Neural cell (in vitro differentiated cells): ENCODE data around the gene EPHX1. TPM values are rescaled to one million over a fixed set of nuclear protein-coding genes. Genes with fewer than 3 reads are reported as not detected.

Experiments used
- H2AFZ ChIP-seq: fragments of 200-600, 300-800 bp; sonication (generic), shearing (Covaris generic); 2 replicates; pipeline ENCODE4 v1.6.0; 2014; ENCODE audit warnings: low read depth, mild to moderate bottlenecking, antibody characterized with exemption, low read length, moderate library complexity
- H3F3A ChIP-seq: fragments of 200-600 bp; shearing (Covaris generic); 2 replicates; pipeline ENCODE4 v1.6.1; 2016; ENCODE audit warnings: mild to moderate bottlenecking, moderate library complexity, mixed read lengths, antibody characterized with exemption, low read length; ENCODE audit not compliant: insufficient read depth, poor library complexity, severe bottlenecking
- H3K27ac ChIP-seq: fragments of 200-600, 300-800 bp; sonication (generic), shearing (Covaris generic); 2 replicates; pipeline ENCODE4 v1.5.1; 2014; ENCODE audit warnings: mild to moderate bottlenecking, low read length, moderate library complexity
- H3K27me3 ChIP-seq: fragments of 300-800, 200-600 bp; sonication (generic), shearing (Covaris generic); 2 replicates; pipeline ENCODE4 v1.6.0; 2014; ENCODE audit warnings: mild to moderate bottlenecking, low read depth, low read length, moderate library complexity; ENCODE audit not compliant: insufficient read depth
- H3K36me3 ChIP-seq: fragments of 300-800, 200-600 bp; sonication (generic), shearing (Covaris generic); 2 replicates; pipeline ENCODE4 v1.5.1; 2014; ENCODE audit warnings: mild to moderate bottlenecking, antibody characterized with exemption, low read length, moderate library complexity; ENCODE audit not compliant: insufficient read depth
- H3K4me2 ChIP-seq: fragments of 300-800, 200-600 bp; sonication (generic), shearing (Covaris generic); 2 replicates; pipeline ENCODE4 v1.6.0; 2014; ENCODE audit warnings: mild to moderate bottlenecking, low read length
- H3K4me3 ChIP-seq: fragments of 300-800, 200-600 bp; sonication (generic), shearing (Covaris generic); 2 replicates; pipeline ENCODE4 v1.5.1; 2014; ENCODE audit warnings: mild to moderate bottlenecking, low read length, moderate library complexity
- H3K79me2 ChIP-seq: fragments of 200-600 bp; shearing (Covaris generic); replicated peaks from 2 replicates; pipeline ENCODE4 v1.6.0; 2014; ENCODE audit warnings: mild to moderate bottlenecking, low read length, moderate library complexity; ENCODE audit not compliant: insufficient read depth
- H3K9ac ChIP-seq: fragments of 300-800, 200-600 bp; sonication (generic), shearing (Covaris generic); 2 replicates; pipeline ENCODE4 v1.6.1; 2016; ENCODE audit warnings: mild to moderate bottlenecking, low read length, mixed read lengths
- H3K9me2 ChIP-seq: fragments of 200-600 bp; shearing (Covaris generic); 2 replicates; pipeline ENCODE4 v1.6.1; 2016; ENCODE audit warnings: mild to moderate bottlenecking, low read length, mixed read lengths; ENCODE audit not compliant: insufficient read depth
- H3K9me3 ChIP-seq: fragments of 200-600, 300-800 bp; sonication (generic), shearing (Covaris generic); 2 replicates; pipeline ENCODE4 v1.6.1; 2016; ENCODE audit warnings: mild to moderate bottlenecking, mixed run types, low read length, moderate library complexity, mixed read lengths
- H4K20me1 ChIP-seq: fragments of 200-600 bp; shearing (Covaris generic); 2 replicates; pipeline ENCODE4 v1.6.1; 2016; ENCODE audit warnings: mild to moderate bottlenecking, mixed run types; ENCODE audit not compliant: insufficient read depth
- CTCF ChIP-seq: fragments of 450-650 bp; IDR thresholded peaks from 2 replicates; pipeline ENCODE4 v1.5.1; 2014; ENCODE audit warnings: antibody characterized with exemption, mild to moderate bottlenecking, moderate library complexity; ENCODE audit not compliant: poor library complexity, severe bottlenecking
- EP300 ChIP-seq: fragments of 450-650 bp; conservative IDR thresholded peaks from 2 replicates; pipeline ENCODE4 v1.6.1; 2014; ENCODE audit warnings: antibody characterized with exemption, mild to moderate bottlenecking, moderate library complexity; ENCODE audit not compliant: poor library complexity, severe bottlenecking
- EZH2 ChIP-seq: fragments of 200-600, 300-800 bp; shearing (Covaris generic), sonication (generic); IDR thresholded peaks from 2 replicates; pipeline ENCODE4 v1.6.1; 2014; ENCODE audit warnings: antibody characterized with exemption, low read length, borderline replicate concordance, mild to moderate bottlenecking; ENCODE audit not compliant: insufficient read depth, poor library complexity, severe bottlenecking
- MXI1 ChIP-seq: fragments of 450-650 bp; conservative IDR thresholded peaks from 2 replicates; pipeline ENCODE4 v1.6.1; 2014; ENCODE audit warnings: antibody characterized with exemption, mild to moderate bottlenecking; ENCODE audit not compliant: poor library complexity, severe bottlenecking
- POLR2AphosphoS5 ChIP-seq: IDR thresholded peaks from 2 replicates; pipeline ENCODE4 v1.6.1; 2012
- RAD21 ChIP-seq: fragments of 450-650 bp; conservative IDR thresholded peaks from 2 replicates; pipeline ENCODE4 v1.6.1; 2014; ENCODE audit warnings: antibody characterized with exemption, mild to moderate bottlenecking, moderate library complexity
- REST ChIP-seq: IDR thresholded peaks from 2 replicates; pipeline ENCODE4 v1.6.1; 2012; ENCODE audit warnings: borderline replicate concordance
- SMC3 ChIP-seq: fragments of 450-650 bp; conservative IDR thresholded peaks from 2 replicates; pipeline ENCODE4 v1.6.1; 2014; ENCODE audit warnings: antibody characterized with exemption, mild to moderate bottlenecking, moderate library complexity; ENCODE audit not compliant: poor library complexity
- TAF1 ChIP-seq: IDR thresholded peaks from 2 replicates; pipeline ENCODE4 v1.6.1; 2012; ENCODE audit warnings: low read depth
- polyA plus RNA-seq: library from polyadenylated mRNA; depleted of rRNA; stranded (reverse); fragments of >200 nt; gene quantifications from 2 replicates; pipeline ENCODE4 v1.2.3, GENCODE V29; 2014

EPHX1 gene
- polyA plus RNA-seq, 1 donor from 2014 or later = 8.7 TPM

GRCh38 chr1:225865514-225865913, 55.6 kb downstream of the EPHX1 start:
- H4K20me1 ChIP-seq = no peaks in the 10 kb centered on the region
- H3K4me2 ChIP-seq = no peak overlapping the region
- H3K36me3 ChIP-seq = no peaks in the 10 kb centered on the region
- H3K4me3 ChIP-seq = no peak overlapping the region
- H3K27me3 ChIP-seq = no peaks in the 10 kb centered on the region
- H3K9me3 ChIP-seq = no peaks in the 10 kb centered on the region
- no peaks in the 10 kb centered on the region for H3F3A ChIP-seq
- H3K27ac ChIP-seq = no peak overlapping the region
- no peak overlapping the region for H2AFZ ChIP-seq
- no peaks in the 10 kb centered on the region for H3K79me2 ChIP-seq
- no peak for TF ChIP-seq POLR2AphosphoS5
- no peak for TF ChIP-seq CTCF
- no peak for TF ChIP-seq REST
- no peak for TF ChIP-seq EP300
- no peak for TF ChIP-seq MXI1
- TF ChIP-seq TAF1 = no peak
- no peak for TF ChIP-seq SMC3
- TF ChIP-seq RAD21 = no peak
- TF ChIP-seq EZH2 = no peak
- H3K9ac ChIP-seq = no peak overlapping the region
- H3K9me2 ChIP-seq = no peaks in the 10 kb centered on the region

GRCh38 chr1:225866061-225866837, 56.3 kb downstream of the EPHX1 start:
- no peaks in the 10 kb centered on the region for H3K9me3 ChIP-seq
- no peak overlapping the region for H3K4me2 ChIP-seq
- H3K9me2 ChIP-seq = no peaks in the 10 kb centered on the region
- no peak overlapping the region for H3K9ac ChIP-seq
- TF ChIP-seq EZH2 = no peak
- no peaks in the 10 kb centered on the region for H3F3A ChIP-seq
- H4K20me1 ChIP-seq = no peaks in the 10 kb centered on the region
- H3K27ac ChIP-seq = no peak overlapping the region
- H2AFZ ChIP-seq = no peak overlapping the region
- H3K79me2 ChIP-seq = no peaks in the 10 kb centered on the region
- no peaks in the 10 kb centered on the region for H3K27me3 ChIP-seq
- no peak overlapping the region for H3K4me3 ChIP-seq
- no peaks in the 10 kb centered on the region for H3K36me3 ChIP-seq
